H9 (cell line): Measurements from ENCODE around the gene ZNF385D. TPM values are rescaled to one million over a fixed set of nuclear protein-coding genes. Genes with fewer than 3 reads are reported as not detected.

Source experiments
- DNase-seq: peaks from one replicate; pipeline ENCODE4 v3.0.0-alpha.2; 2017
- H2AFZ ChIP-seq: one replicate; pipeline ENCODE4 v1.6.1; 2013; ENCODE audit warnings: mild to moderate bottlenecking, low read length, control low read depth, moderate library complexity
- H2AK5ac ChIP-seq: 2 replicates; pipeline ENCODE4 v1.6.1; 2013; ENCODE audit warnings: low read length, control low read depth, mixed read lengths; ENCODE audit not compliant: insufficient read length
- H2BK120ac ChIP-seq: one replicate; pipeline ENCODE4 v1.6.1; 2013; ENCODE audit warnings: low read depth, mild to moderate bottlenecking, low read length, control low read depth, inconsistent platforms; ENCODE audit not compliant: poor library complexity, severe bottlenecking
- H2BK12ac ChIP-seq: 2 replicates; pipeline ENCODE4 v1.6.1; 2013; ENCODE audit warnings: low read length, control low read depth, mixed read lengths, low read depth; ENCODE audit not compliant: insufficient read length
- H2BK15ac ChIP-seq: 2 replicates; pipeline ENCODE4 v1.6.1; 2013; ENCODE audit warnings: low read depth, low read length, control low read depth
- H2BK20ac ChIP-seq: one replicate; pipeline ENCODE4 v1.6.1; 2013; ENCODE audit warnings: low read depth, mild to moderate bottlenecking, low read length, control low read depth, inconsistent platforms; ENCODE audit not compliant: poor library complexity, severe bottlenecking
- H2BK5ac ChIP-seq: 2 replicates; pipeline ENCODE4 v1.6.1; 2013; ENCODE audit warnings: low read length, control low read depth, mixed read lengths; ENCODE audit not compliant: insufficient read length
- H3K14ac ChIP-seq: 2 replicates; pipeline ENCODE4 v1.6.1; 2013; ENCODE audit warnings: low read length, control low read depth; ENCODE audit not compliant: insufficient read depth
- H3K18ac ChIP-seq: 2 replicates; pipeline ENCODE4 v1.6.1; 2013; ENCODE audit warnings: low read depth, mild to moderate bottlenecking, mixed read lengths, low read length, control low read depth; ENCODE audit not compliant: insufficient read length
- H3K23ac ChIP-seq: 2 replicates; pipeline ENCODE4 v1.6.1; 2013; ENCODE audit warnings: low read length, control low read depth, mixed read lengths, low read depth; ENCODE audit not compliant: insufficient read length
- H3K23me2 ChIP-seq: 2 replicates; pipeline ENCODE4 v1.6.1; 2013; ENCODE audit warnings: low read depth, mild to moderate bottlenecking, mixed read lengths, low read length, control low read depth; ENCODE audit not compliant: insufficient read length, poor library complexity, severe bottlenecking
- H3K27ac ChIP-seq: 2 replicates; pipeline ENCODE4 v1.5.1; 2013; ENCODE audit warnings: low read length, control low read depth, mixed read lengths, low read depth; ENCODE audit not compliant: insufficient read length
- H3K27me3 ChIP-seq: 2 replicates; pipeline ENCODE4 v1.6.1; 2013; ENCODE audit warnings: low read length, control low read depth, inconsistent platforms; ENCODE audit not compliant: insufficient read depth
- H3K4ac ChIP-seq: 2 replicates; pipeline ENCODE4 v1.6.1; 2013; ENCODE audit warnings: low read depth, mild to moderate bottlenecking, control low read depth, inconsistent platforms, low read length, moderate library complexity
- H3K4me1 ChIP-seq: 2 replicates; pipeline ENCODE4 v1.6.1; 2013; ENCODE audit warnings: low read length, control low read depth, inconsistent platforms; ENCODE audit not compliant: insufficient read depth
- H3K4me2 ChIP-seq: 2 replicates; pipeline ENCODE4 v1.6.1; 2013; ENCODE audit warnings: low read length, control low read depth, mixed read lengths; ENCODE audit not compliant: insufficient read length, insufficient read depth
- H3K56ac ChIP-seq: 2 replicates; pipeline ENCODE4 v1.6.1; 2013; ENCODE audit warnings: low read depth, mild to moderate bottlenecking, mixed read lengths, low read length, control low read depth; ENCODE audit not compliant: insufficient read length
- H3K79me1 ChIP-seq: 2 replicates; pipeline ENCODE4 v1.6.1; 2013; ENCODE audit warnings: low read depth, mild to moderate bottlenecking, moderate library complexity, low read length, control low read depth, inconsistent platforms; ENCODE audit not compliant: insufficient read depth, poor library complexity, severe bottlenecking
- H3K79me2 ChIP-seq: 2 replicates; pipeline ENCODE4 v1.6.1; 2013; ENCODE audit warnings: low read length, control low read depth, inconsistent platforms; ENCODE audit not compliant: insufficient read depth
- H3K9ac ChIP-seq: 2 replicates; pipeline ENCODE4 v1.6.1; 2013; ENCODE audit warnings: low read length, control low read depth, mixed read lengths; ENCODE audit not compliant: insufficient read length; ENCODE audit errors: extremely low read depth
- H3K9me3 ChIP-seq: one replicate; pipeline ENCODE4 v1.6.1; 2013; ENCODE audit warnings: low read depth, low read length, inconsistent platforms; ENCODE audit not compliant: control insufficient read depth
- H3T11ph ChIP-seq: one replicate; pipeline ENCODE4 v1.6.1; 2013; ENCODE audit warnings: mild to moderate bottlenecking, low read length, control low read depth, inconsistent platforms
- H4K20me1 ChIP-seq: one replicate; pipeline ENCODE4 v1.6.1; 2013; ENCODE audit not compliant: control insufficient read depth, insufficient read length, insufficient read depth
- H4K5ac ChIP-seq: 2 replicates; pipeline ENCODE4 v1.6.1; 2013; ENCODE audit warnings: low read depth, mild to moderate bottlenecking, mixed read lengths, low read length, control low read depth; ENCODE audit not compliant: insufficient read length
- H4K8ac ChIP-seq: replicated peaks from 2 replicates; pipeline ENCODE4 v1.6.1; 2013; ENCODE audit warnings: low read length, control low read depth, mixed read lengths, low read depth; ENCODE audit not compliant: insufficient read length
- H4K91ac ChIP-seq: 2 replicates; pipeline ENCODE4 v1.6.1; 2013; ENCODE audit warnings: low read depth, mild to moderate bottlenecking, moderate library complexity, mixed read lengths, low read length, control low read depth; ENCODE audit not compliant: insufficient read length
- H3K27ac Mint-ChIP-seq, 3 experiments: 2 replicates in 2 of 3; 3 replicates in 1 of 3; pipeline ENCODE4 v1.8.0; 2020 to 2021; ENCODE audit warnings: mixed read lengths in 3 of 3, mild to moderate bottlenecking in 1 of 3, moderate library complexity in 1 of 3
- H3K27me3 Mint-ChIP-seq: 2 replicates; pipeline ENCODE4 v1.8.0; 2021; ENCODE audit warnings: low read depth, mild to moderate bottlenecking, moderate library complexity, mixed read lengths
- H3K36me3 Mint-ChIP-seq, 3 experiments: 2 replicates in 2 of 3; 3 replicates in 1 of 3; pipeline ENCODE4 v1.8.0; 2020 to 2021; ENCODE audit warnings: low read depth in 3 of 3, mixed read lengths in 3 of 3; ENCODE audit not compliant: insufficient read depth in 1 of 3
- H3K4me1 Mint-ChIP-seq, 2 experiments: 2 replicates each; pipeline ENCODE4 v1.8.0; 2020; ENCODE audit warnings: mixed read lengths in 2 of 2
- H3K4me3 Mint-ChIP-seq, 2 experiments: 2 replicates in 1 of 2; 3 replicates in 1 of 2; pipeline ENCODE4 v1.8.0; 2020 to 2021; ENCODE audit warnings: mild to moderate bottlenecking in 2 of 2, mixed read lengths in 2 of 2, moderate library complexity in 1 of 2
- H3K9me3 Mint-ChIP-seq, 2 experiments: 2 replicates in 1 of 2; 3 replicates in 1 of 2; pipeline ENCODE4 v1.8.0; 2020; ENCODE audit warnings: mild to moderate bottlenecking in 2 of 2, mixed read lengths in 2 of 2, moderate library complexity in 1 of 2
- CTCF ChIP-seq: fragments of 200-600 bp; sonication (generic); conservative IDR thresholded peaks from 3 replicates; pipeline ENCODE4 v1.8.0; 2021; ENCODE audit warnings: antibody characterized with exemption, mild to moderate bottlenecking
- WGBS: extraction: QIAGEN DNeasy Blood & Tissue Kit; methylation state at CpG from one replicate; pipeline ENCODE4 v1.1.7; 2013; ENCODE audit warnings: missing lambda C conversion rate, low lambda C conversion rate, mixed read lengths; ENCODE audit not compliant: insufficient read length; ENCODE audit errors: extremely low coverage; 5-methylcytosine and 5-hydroxymethylcytosine counted together
- total RNA-seq: library from RNA; stranded (reverse); gene quantifications from 2 replicates; pipeline ENCODE4 v1.2.1, GENCODE V29; 2021

Gene ZNF385D
- total RNA-seq, 1 experiment from 2014 or later: 1.5 TPM

GRCh38 chr3:21446027-21446426 is 305.0 kb downstream of the ZNF385D start:
- Mint-ChIP-seq H3K4me3 (no peak overlapping the region), H3K27me3 (no peaks in the 10 kb centered on the region), H3K9me3 (no peaks in the 10 kb centered on the region), H3K27ac (peak overlapping the region in 1 of 3 experiments; percentile 49; a peak in 1 of 7 replicates), H3K36me3 (no peaks in the 10 kb centered on the region), H3K4me1 (peaks cover 4 to 8% of the 10 kb centered on the region in 2 experiments)
- Histone ChIP-seq H3K27ac (no peak overlapping the region), H3K4me1 (no peaks in the 10 kb centered on the region), H2AFZ (no peak overlapping the region), H3K23ac (no peak overlapping the region), H3K18ac (no peak overlapping the region), H3K9me3 (no peaks in the 10 kb centered on the region), H3K4me2 (no peak overlapping the region), H3K14ac (no peak overlapping the region), H3K27me3 (no peaks in the 10 kb centered on the region), H3K56ac (no peak overlapping the region), H3K79me1 (no peaks in the 10 kb centered on the region), H3K4ac (no peak overlapping the region), H2BK15ac (no peak overlapping the region), H4K20me1 (no peaks in the 10 kb centered on the region), H2BK120ac (no peak overlapping the region), H2BK5ac (no peak overlapping the region), H3K9ac (no peak overlapping the region), H2BK12ac (no peak overlapping the region), H3T11ph (no peak overlapping the region), H2AK5ac (no peak overlapping the region), H4K8ac (no peak overlapping the region), H3K23me2 (no peaks in the 10 kb centered on the region), H4K91ac (no peak overlapping the region), H2BK20ac (no peak overlapping the region), H4K5ac (no peak overlapping the region), H3K79me2 (no peaks in the 10 kb centered on the region)
- DNase-seq: no peak
- WGBS: no CpG with 5 or more reads among the region's 3 CpGs
- TF ChIP-seq CTCF: no peak
